ENCODE measurements around the gene SDK2.
"Not testable (repeated sequence)": the region's sequence is repeated elsewhere in the genome, so short reads cannot be mapped to it uniquely, and the experiment has no call there.

SDK2 gene

DNA sequence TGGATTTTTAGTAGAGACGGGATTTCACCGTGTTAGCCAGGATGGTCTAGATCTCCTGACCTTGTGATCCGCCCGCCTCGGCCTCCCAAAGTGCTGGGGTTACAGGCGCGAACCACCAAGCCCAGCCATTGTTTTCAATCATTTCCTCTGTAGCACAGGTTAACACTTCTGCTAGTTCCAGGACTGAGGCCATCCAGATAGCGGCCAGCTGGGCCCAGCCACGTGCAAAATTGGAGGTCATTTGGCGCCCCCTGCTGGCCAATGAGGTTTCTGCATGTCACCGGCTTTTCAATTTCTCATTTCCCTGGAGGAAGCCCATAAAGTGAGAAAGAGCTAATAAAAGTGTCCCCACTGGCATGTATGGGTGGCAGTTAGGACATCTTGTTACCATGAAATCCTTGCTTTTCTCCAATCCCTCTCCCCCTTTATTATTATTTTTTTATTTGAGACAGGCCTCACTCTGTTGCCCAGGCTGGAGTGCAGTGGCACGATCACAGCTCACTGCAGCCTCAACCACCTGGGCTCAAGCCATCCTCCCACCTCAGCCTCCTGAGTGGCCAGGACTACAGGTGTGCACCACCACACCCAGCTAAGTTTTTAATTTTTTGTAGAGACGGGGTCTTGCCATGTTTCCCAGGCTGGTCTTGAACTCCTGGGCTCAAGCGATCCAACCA, 274.3 kb downstream of the SDK2 start:
- TF ChIP-seq, protein P1, sequence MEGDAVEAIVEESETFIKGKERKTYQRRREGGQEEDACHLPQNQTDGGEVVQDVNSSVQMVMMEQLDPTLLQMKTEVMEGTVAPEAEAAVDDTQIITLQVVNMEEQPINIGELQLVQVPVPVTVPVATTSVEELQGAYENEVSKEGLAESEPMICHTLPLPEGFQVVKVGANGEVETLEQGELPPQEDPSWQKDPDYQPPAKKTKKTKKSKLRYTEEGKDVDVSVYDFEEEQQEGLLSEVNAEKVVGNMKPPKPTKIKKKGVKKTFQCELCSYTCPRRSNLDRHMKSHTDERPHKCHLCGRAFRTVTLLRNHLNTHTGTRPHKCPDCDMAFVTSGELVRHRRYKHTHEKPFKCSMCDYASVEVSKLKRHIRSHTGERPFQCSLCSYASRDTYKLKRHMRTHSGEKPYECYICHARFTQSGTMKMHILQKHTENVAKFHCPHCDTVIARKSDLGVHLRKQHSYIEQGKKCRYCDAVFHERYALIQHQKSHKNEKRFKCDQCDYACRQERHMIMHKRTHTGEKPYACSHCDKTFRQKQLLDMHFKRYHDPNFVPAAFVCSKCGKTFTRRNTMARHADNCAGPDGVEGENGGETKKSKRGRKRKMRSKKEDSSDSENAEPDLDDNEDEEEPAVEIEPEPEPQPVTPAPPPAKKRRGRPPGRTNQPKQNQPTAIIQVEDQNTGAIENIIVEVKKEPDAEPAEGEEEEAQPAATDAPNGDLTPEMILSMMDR (conservative IDR thresholded peaks at IDR 0.05; ENCODE audit: low read depth, low read length) = peak; percentile 86
- peak; percentile 84 for DNase-seq (ENCODE audit: low read depth)
- not testable (repeated sequence) for H3K4me3 ChIP-seq (ENCODE audit: low read depth, low read length)

DNA sequence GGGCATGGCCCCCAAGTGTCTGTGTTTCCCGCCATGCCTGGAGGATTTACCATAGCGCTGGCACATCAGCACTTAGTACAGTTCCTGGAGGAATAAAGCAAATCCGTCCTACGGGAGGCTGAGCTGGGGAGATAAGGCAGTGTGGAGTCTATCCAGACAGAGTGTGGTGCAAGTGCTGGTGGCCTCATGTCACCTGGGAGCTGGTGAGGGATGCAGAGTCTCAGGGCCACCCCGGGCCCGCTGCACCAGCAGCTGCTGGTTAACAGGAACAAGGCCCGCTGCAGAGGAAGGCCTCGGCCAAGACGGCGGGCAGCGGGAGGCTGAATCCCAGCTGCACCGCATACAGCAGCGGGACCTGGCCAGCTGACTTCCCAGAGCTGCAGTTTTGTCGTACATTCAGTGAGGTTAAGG, 275.1 kb downstream of the SDK2 start:
- no peak overlapping the region for H3K4me3 ChIP-seq (ENCODE audit: low read depth, low read length)
- TF ChIP-seq, protein P1 (conservative IDR thresholded peaks at IDR 0.05; ENCODE audit: low read depth, low read length) = no peak
- DNase-seq (ENCODE audit: low read depth) = peak; percentile 56

GRCh38 chr17:73368085-73368631, 276.1 kb downstream of the SDK2 start:
- H3K4me3 ChIP-seq (ENCODE audit: low read depth, low read length) = no peak overlapping the region

GRCh38 chr17:73365906-73366623, 278.2 kb downstream of the SDK2 start:
- peak; percentile 51 for DNase-seq (ENCODE audit: low read depth)

More at GRCh38 chr17:73368085-73368631, 276.1 kb downstream of the SDK2 start:
- TF ChIP-seq, protein P1 (conservative IDR thresholded peaks at IDR 0.05; ENCODE audit: low read depth, low read length) = no peak
- DNase-seq (ENCODE audit: low read depth) = no peak

DNA sequence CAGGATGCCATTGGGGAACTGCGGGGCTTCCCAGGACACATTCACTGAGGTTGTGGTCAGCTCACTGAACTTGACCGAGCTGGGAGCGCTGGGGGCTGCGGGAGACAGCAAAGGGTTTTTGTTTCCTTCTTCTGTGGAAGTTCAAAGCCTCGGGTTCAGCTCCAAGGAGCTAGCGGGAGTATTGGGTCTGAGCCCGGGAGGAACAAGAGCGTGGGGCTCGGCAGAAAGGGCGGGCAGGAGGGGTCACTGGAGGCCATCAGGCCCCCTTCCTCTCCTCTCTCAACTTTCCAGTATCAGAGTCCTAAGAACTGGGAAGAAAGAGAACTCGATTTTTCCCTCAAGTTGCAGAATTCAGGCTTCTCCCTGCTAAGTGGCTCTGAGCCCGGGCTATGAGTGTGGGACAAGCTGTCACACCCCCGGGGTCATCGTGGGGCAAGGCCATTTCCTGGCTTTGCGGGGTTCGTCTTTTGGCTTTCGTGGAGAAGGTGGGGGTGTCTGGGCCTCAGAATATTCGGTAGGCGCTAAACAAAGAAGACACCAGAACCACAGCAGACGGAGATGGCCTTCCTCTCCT, 278.9 kb downstream of the SDK2 start:
- TF ChIP-seq, protein P1 (conservative IDR thresholded peaks at IDR 0.05; ENCODE audit: low read depth, low read length) = no peak
- DNase-seq (ENCODE audit: low read depth) = no peak
- no peak overlapping the region for H3K4me3 ChIP-seq (ENCODE audit: low read depth, low read length)

More at GRCh38 chr17:73365906-73366623, 278.2 kb downstream of the SDK2 start:
- H3K4me3 ChIP-seq (ENCODE audit: low read depth, low read length) = no peak overlapping the region
- TF ChIP-seq, protein P1 (conservative IDR thresholded peaks at IDR 0.05; ENCODE audit: low read depth, low read length) = no peak

- TF ChIP-seq, protein P1 (conservative IDR thresholded peaks at IDR 0.05; ENCODE audit: low read depth, low read length) = no peak
- no peak overlapping the region for H3K4me3 ChIP-seq (ENCODE audit: low read depth, low read length)
- DNase-seq (ENCODE audit: low read depth) = no peak
Measured at GRCh38 chr17:73364155-73364522, 280.1 kb downstream of the SDK2 start.
